ENCODE measurements around the gene AOPEP.

DNA sequence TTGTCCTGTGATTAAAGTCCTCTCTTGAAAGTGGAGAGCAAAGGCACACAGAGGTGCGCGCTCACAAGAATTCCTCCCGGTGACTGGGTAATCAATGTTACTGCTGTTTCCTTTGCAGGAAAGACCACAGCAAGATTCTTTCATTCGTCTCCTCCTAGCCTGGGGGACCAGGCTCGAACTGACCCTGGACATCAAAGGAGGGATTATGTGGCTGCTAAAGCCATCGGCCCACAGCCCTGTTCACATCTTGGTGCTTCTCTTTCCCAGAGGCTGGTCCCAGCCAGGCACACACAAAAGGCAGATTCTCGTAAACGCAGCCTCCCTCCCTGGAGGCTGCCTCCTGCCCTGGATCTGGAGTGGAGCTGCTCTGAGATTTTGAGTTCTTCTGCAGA lies 360.1 kb downstream of the AOPEP start:
- TF ChIP-seq, protein P1, sequence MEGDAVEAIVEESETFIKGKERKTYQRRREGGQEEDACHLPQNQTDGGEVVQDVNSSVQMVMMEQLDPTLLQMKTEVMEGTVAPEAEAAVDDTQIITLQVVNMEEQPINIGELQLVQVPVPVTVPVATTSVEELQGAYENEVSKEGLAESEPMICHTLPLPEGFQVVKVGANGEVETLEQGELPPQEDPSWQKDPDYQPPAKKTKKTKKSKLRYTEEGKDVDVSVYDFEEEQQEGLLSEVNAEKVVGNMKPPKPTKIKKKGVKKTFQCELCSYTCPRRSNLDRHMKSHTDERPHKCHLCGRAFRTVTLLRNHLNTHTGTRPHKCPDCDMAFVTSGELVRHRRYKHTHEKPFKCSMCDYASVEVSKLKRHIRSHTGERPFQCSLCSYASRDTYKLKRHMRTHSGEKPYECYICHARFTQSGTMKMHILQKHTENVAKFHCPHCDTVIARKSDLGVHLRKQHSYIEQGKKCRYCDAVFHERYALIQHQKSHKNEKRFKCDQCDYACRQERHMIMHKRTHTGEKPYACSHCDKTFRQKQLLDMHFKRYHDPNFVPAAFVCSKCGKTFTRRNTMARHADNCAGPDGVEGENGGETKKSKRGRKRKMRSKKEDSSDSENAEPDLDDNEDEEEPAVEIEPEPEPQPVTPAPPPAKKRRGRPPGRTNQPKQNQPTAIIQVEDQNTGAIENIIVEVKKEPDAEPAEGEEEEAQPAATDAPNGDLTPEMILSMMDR (IDR thresholded peaks at IDR 0.05), result no peak
- no peak for TF ChIP-seq POLR2A (IDR thresholded peaks at IDR 0.05)

Data from heart left ventricle (tissue), 13 donors.